Measurements from ENCODE around the gene DDC. TPM values are rescaled to one million over a fixed set of nuclear protein-coding genes. Genes with fewer than 3 reads are reported as not detected.

DDC gene
- total RNA-seq, 4 donors from 2014 or later, result 16.1 to 71.3 (median 42.5) TPM

- in situ Hi-C loops (cut with MboI; ENCODE audit: low pct_ligation_motif_present in 1 of 4, low pct_unique_long_range_greater_than_20kb in 1 of 4, low sequenced_read_pairs in 3 of 4) (no loop called here), intact Hi-C loops (cut with DNase I; ENCODE audit: low total_unique reads) (no loop called here)
- no peaks in the 10 kb centered on the region for H3K27me3 ChIP-seq
- no peak for TF ChIP-seq CTCF (IDR thresholded peaks at IDR 0.05)
- no peak for TF ChIP-seq POLR2A (IDR thresholded peaks at IDR 0.05)
- TF ChIP-seq POLR2AphosphoS5 (IDR thresholded peaks at IDR 0.05), result no peak
- TF ChIP-seq EP300 (IDR thresholded peaks at IDR 0.05; ENCODE audit: low read depth), result no peak
- DNase-seq, result no peak
- H3K27ac ChIP-seq, result no peak overlapping the region
- H3K4me3 ChIP-seq, result no peak overlapping the region
- H3K9me3 ChIP-seq, result no peaks in the 10 kb centered on the region
- peaks cover 0 to 2% (median under 1%) of the 10 kb centered on the region in 4 donors for H3K4me1 ChIP-seq
- no peaks in the 10 kb centered on the region for H3K36me3 ChIP-seq
- WGBS, 2 donors (ENCODE audit: low coverage in 1 of 2), result 65 to 72% methylated on average over 5 of the region's 5 CpGs
Measured at GRCh38 chr7:50491209-50491608, 74.0 kb downstream of the DDC start.

DNA sequence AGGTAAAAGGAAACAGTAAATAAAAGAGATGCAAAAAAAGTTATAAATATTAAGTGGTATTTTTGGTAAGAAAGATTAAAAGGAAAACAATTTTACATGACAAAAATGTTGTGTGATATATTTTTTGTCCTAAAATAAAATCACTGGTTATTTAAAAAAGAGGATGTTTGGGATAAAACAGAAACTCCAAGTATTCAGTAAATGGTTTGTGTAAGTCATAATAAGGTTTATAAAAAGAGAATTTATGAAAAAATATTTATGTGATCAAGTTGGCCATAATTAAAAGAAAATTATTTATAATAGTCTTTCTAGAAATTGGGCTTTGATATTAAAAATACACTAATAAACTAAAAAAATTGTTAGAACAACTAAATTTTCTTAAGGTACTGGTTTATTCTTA lies 76.8 kb downstream of the DDC start:
- Histone ChIP-seq H3K36me3 (no peaks in the 10 kb centered on the region), H3K4me3 (no peak overlapping the region), H3K4me1 (no peaks in the 10 kb centered on the region), H3K9me3 (no peaks in the 10 kb centered on the region), H3K27me3 (no peaks in the 10 kb centered on the region), H3K27ac (no peak overlapping the region)
- in situ Hi-C loops (cut with MboI; ENCODE audit: low pct_ligation_motif_present in 1 of 4, low pct_unique_long_range_greater_than_20kb in 1 of 4, low sequenced_read_pairs in 3 of 4) (no loop called here), intact Hi-C loops (cut with DNase I; ENCODE audit: low total_unique reads) (no loop called here)
- no peak for DNase-seq
- TF ChIP-seq CTCF (IDR thresholded peaks at IDR 0.05) (no peak), POLR2AphosphoS5 (IDR thresholded peaks at IDR 0.05) (no peak), POLR2A (IDR thresholded peaks at IDR 0.05) (no peak), EP300 (IDR thresholded peaks at IDR 0.05; ENCODE audit: low read depth) (no peak)

GRCh38 chr7:50486512-50486911 lies 78.7 kb downstream of the DDC start:
- DNase-seq, result no peak
- Histone ChIP-seq H3K9me3 (no peaks in the 10 kb centered on the region), H3K4me1 (no peaks in the 10 kb centered on the region), H3K27ac (no peak overlapping the region), H3K27me3 (no peaks in the 10 kb centered on the region), H3K4me3 (no peak overlapping the region), H3K36me3 (no peaks in the 10 kb centered on the region)
- intact Hi-C loops (cut with DNase I; ENCODE audit: low total_unique reads), result no loop called here
- WGBS, 2 donors (ENCODE audit: low coverage in 1 of 2), result 93 to 100% methylated on average over 1 of the region's 1 CpG
- in situ Hi-C loops (cut with MboI; ENCODE audit: low pct_ligation_motif_present in 1 of 4, low pct_unique_long_range_greater_than_20kb in 1 of 4, low sequenced_read_pairs in 3 of 4), result no loop called here
- TF ChIP-seq POLR2AphosphoS5 (IDR thresholded peaks at IDR 0.05) (no peak), CTCF (IDR thresholded peaks at IDR 0.05) (no peak), EP300 (IDR thresholded peaks at IDR 0.05; ENCODE audit: low read depth) (no peak), POLR2A (IDR thresholded peaks at IDR 0.05) (no peak)

- Histone ChIP-seq H3K4me3 (no peak overlapping the region), H3K9me3 (no peaks in the 10 kb centered on the region), H3K27ac (no peak overlapping the region), H3K36me3 (no peaks in the 10 kb centered on the region), H3K4me1 (no peaks in the 10 kb centered on the region), H3K27me3 (no peaks in the 10 kb centered on the region)
- DNase-seq, result no peak
- intact Hi-C loops (cut with DNase I; ENCODE audit: low total_unique reads), result no loop called here
- in situ Hi-C loops (cut with MboI; ENCODE audit: low pct_ligation_motif_present in 1 of 4, low pct_unique_long_range_greater_than_20kb in 1 of 4, low sequenced_read_pairs in 3 of 4), result no loop called here
- 89 to 91% methylated on average over 5 to 8 of the region's 8 CpGs for WGBS, 2 donors (ENCODE audit: low coverage in 1 of 2)
- no peak for TF ChIP-seq POLR2A (IDR thresholded peaks at IDR 0.05)
- no peak for TF ChIP-seq EP300 (IDR thresholded peaks at IDR 0.05; ENCODE audit: low read depth)
- TF ChIP-seq POLR2AphosphoS5 (IDR thresholded peaks at IDR 0.05), result no peak
- TF ChIP-seq CTCF (IDR thresholded peaks at IDR 0.05), result no peak
Measured at GRCh38 chr7:50481867-50482266, 83.3 kb downstream of the DDC start.
